ENCODE measurements around the gene SMAD6. TPM values are rescaled to one million over a fixed set of nuclear protein-coding genes. Genes with fewer than 3 reads are reported as not detected.

SMAD6 gene
- total RNA-seq, 4 donors from 2014 or later = 2.9 to 7.0 (median 6.9) TPM

GRCh38 chr15:66783314-66783713 lies 81.3 kb downstream of the SMAD6 start:
- Histone ChIP-seq H3K9me3 (no peaks in the 10 kb centered on the region), H3K27me3 (no peaks in the 10 kb centered on the region), H3K4me1 (no peaks in the 10 kb centered on the region), H3K4me3 (no peak overlapping the region), H3K36me3 (no peaks in the 10 kb centered on the region), H3K27ac (no peak overlapping the region)
- WGBS = 86% methylated on average over 5 of the region's 5 CpGs
- DNase-seq (ENCODE audit: low spot score in 2 of 2) = no peak
- TF ChIP-seq CTCF (IDR thresholded peaks at IDR 0.05) = no peak
- TF ChIP-seq EP300 (IDR thresholded peaks at IDR 0.05) = no peak
- TF ChIP-seq POLR2A (IDR thresholded peaks at IDR 0.05) = no peak

- Histone ChIP-seq H3K4me3 (no peak overlapping the region), H3K9me3 (no peaks in the 10 kb centered on the region), H3K4me1 (no peaks in the 10 kb centered on the region), H3K27me3 (no peaks in the 10 kb centered on the region), H3K36me3 (no peaks in the 10 kb centered on the region), H3K27ac (no peak overlapping the region)
- TF ChIP-seq CTCF (IDR thresholded peaks at IDR 0.05) = no peak
- TF ChIP-seq POLR2A (IDR thresholded peaks at IDR 0.05) = no peak
- no peak for TF ChIP-seq POLR2AphosphoS5 (IDR thresholded peaks at IDR 0.05)
- TF ChIP-seq EP300 (IDR thresholded peaks at IDR 0.05) = no peak
- DNase-seq (ENCODE audit: low spot score in 2 of 2) = no peak
- WGBS = 86% methylated on average over 7 of the region's 7 CpGs
These were observed 81.7 kb downstream of the SMAD6 start for GRCh38 chr15:66783725-66784124.

GRCh38 chr15:66784174-66784573 lies 82.1 kb downstream of the SMAD6 start:
- H3K4me1 ChIP-seq = no peaks in the 10 kb centered on the region
- WGBS = 93% methylated on average over 4 of the region's 4 CpGs

GRCh38 chr15:66785637-66786036 lies 83.6 kb downstream of the SMAD6 start:
- Histone ChIP-seq H3K4me3 (no peak overlapping the region), H3K4me1 (no peaks in the 10 kb centered on the region), H3K27me3 (no peaks in the 10 kb centered on the region), H3K36me3 (no peaks in the 10 kb centered on the region), H3K9me3 (no peaks in the 10 kb centered on the region), H3K27ac (no peak overlapping the region)
- TF ChIP-seq EP300 (IDR thresholded peaks at IDR 0.05) (no peak), POLR2A (IDR thresholded peaks at IDR 0.05) (no peak)
- no peak for DNase-seq (ENCODE audit: low spot score in 2 of 2)
- 82% methylated on average over 1 of the region's 5 CpGs for WGBS

More at GRCh38 chr15:66784174-66784573, 82.1 kb downstream of the SMAD6 start:
- no peak overlapping the region for H3K4me3 ChIP-seq
- H3K36me3 ChIP-seq = no peaks in the 10 kb centered on the region
- no peak for DNase-seq (ENCODE audit: low spot score in 2 of 2)
- no peaks in the 10 kb centered on the region for H3K27me3 ChIP-seq
- H3K27ac ChIP-seq = no peak overlapping the region
- TF ChIP-seq POLR2A (IDR thresholded peaks at IDR 0.05) (no peak), EP300 (IDR thresholded peaks at IDR 0.05) (no peak), CTCF (IDR thresholded peaks at IDR 0.05) (no peak), POLR2AphosphoS5 (IDR thresholded peaks at IDR 0.05) (no peak)
- H3K9me3 ChIP-seq = no peaks in the 10 kb centered on the region

GRCh38 chr15:66786222-66786621 lies 84.2 kb downstream of the SMAD6 start:
- Histone ChIP-seq H3K9me3 (no peaks in the 10 kb centered on the region), H3K36me3 (no peaks in the 10 kb centered on the region), H3K4me3 (no peak overlapping the region), H3K4me1 (no peaks in the 10 kb centered on the region), H3K27me3 (no peaks in the 10 kb centered on the region), H3K27ac (no peak overlapping the region)
- DNase-seq (ENCODE audit: low spot score in 2 of 2) = no peak
- 67% methylated on average over 4 of the region's 4 CpGs for WGBS
- TF ChIP-seq POLR2AphosphoS5 (IDR thresholded peaks at IDR 0.05) = no peak
- TF ChIP-seq EP300 (IDR thresholded peaks at IDR 0.05) = no peak
- TF ChIP-seq CTCF (IDR thresholded peaks at IDR 0.05) = no peak
- TF ChIP-seq POLR2A (IDR thresholded peaks at IDR 0.05) = no peak
